Activated CD4-positive, alpha-beta T cell treated with anti-CD3 and anti-CD28 coated beads, Interleukin-2, amount 50 U/mL, for 48 hours (primary cell): ENCODE data around the gene DLST.

Experiments used
- DNase-seq, 2 experiments: peaks; one replicate each; pipeline ENCODE4 v3.0.0-alpha.2; 2020

DLST gene

GRCh38 chr14:74881431-74882102 lies at the start of gene DLST:
DLST (plus strand) TSS chr14:74881916; CDS start chr14:74881954, 38 bp downstream.
- DNase-seq = peak; percentile 88 to 90

DNA sequence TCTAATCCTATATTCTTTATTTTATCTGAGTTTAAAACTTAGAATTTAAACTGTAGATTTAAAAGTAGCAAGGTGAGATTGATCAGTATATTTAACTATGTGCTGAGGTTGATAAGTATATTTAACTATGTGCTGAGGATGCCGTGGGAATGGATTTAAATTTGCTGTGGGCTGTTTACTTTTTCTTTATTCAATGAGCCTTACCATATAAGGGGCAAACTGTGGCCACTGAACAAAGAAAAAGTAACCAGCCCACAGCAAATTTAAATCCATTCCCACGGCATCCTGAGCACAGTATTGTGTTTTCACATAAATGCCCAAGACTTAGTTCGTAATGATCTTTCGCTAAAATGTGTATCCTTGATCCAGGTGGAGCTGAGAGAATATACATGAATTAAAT lies 48.9 kb upstream of the DLST start:
- no peak for DNase-seq

DNA sequence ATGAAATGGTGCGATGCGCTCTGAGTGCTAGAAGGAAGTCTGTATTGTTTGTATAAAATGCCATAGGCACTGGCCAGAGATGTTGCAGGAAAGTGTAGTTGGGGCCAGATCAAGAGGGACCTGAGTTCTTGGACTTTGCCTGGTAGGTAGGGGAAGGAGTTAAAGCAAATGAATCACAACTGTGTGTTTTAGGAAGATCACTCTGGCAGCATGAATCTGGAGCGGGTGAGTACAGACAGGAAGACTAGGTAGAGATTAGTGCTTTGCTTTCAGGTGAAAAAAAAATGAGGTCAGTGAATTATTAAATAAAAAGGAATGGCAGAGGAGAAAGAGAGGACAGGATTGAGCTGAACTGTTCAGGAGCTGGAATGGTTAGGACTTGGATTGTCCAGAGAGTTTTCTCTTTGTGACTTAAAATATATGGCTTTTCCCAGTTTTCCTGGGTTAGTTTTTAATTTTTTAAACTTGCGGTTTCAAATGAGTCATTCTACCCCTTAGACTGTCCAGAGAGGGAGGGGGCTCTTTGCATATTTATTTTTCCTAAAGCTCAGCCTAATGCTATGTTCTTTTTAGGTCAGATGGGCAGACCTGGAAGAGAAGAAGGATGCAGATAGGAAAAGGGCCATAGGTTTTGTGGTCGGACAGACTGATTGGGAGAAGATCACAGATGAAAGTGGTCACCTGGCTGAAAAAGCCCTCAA lies 46.9 kb upstream of the DLST start:
- DNase-seq = no peak

DNA sequence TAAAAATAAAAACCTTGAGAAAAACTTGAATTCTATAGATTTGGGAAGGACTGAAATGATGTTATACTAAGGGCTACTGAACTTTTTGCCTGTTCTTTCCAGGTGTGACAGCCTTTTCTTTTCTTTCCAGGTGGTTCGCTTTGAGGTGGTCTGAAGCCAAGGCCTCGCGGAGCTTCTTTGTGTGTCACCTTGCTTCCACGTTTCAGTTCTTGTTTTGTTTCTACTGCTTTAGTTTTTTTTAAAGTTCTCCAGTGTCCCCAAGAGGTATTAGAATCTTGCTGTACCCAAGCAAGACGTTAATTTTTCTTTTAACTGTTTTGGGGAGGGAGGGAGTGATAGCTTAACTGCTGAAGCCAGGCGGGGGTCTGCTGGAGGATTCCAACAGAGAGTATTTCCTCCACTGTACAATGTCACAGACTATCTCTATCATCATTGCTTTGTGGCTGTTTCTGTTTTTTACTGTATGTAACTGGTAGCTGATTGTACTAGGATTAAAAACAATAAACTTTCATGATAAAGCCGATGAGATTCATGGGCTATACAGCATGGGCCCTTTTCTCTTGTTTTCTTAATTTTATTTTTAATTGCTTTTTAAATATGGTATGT lies 46.0 kb upstream of the DLST start:
- no peak for DNase-seq

GRCh38 chr14:74836251-74836960 lies 45.3 kb upstream of the DLST start:
- DNase-seq = no peak

- DNase-seq = no peak
Observed at GRCh38 chr14:74838166-74838565, 43.5 kb upstream of the DLST start.

GRCh38 chr14:74840603-74841030 lies 41.1 kb upstream of the DLST start:
- DNase-seq = no peak

GRCh38 chr14:74841230-74842207 lies 40.2 kb upstream of the DLST start:
- DNase-seq = peak; percentile 16 to 31

GRCh38 chr14:74843653-74844052 lies 38.1 kb upstream of the DLST start:
- no peak for DNase-seq

GRCh38 chr14:74846168-74846567 lies 35.5 kb upstream of the DLST start:
- no peak for DNase-seq

DNA sequence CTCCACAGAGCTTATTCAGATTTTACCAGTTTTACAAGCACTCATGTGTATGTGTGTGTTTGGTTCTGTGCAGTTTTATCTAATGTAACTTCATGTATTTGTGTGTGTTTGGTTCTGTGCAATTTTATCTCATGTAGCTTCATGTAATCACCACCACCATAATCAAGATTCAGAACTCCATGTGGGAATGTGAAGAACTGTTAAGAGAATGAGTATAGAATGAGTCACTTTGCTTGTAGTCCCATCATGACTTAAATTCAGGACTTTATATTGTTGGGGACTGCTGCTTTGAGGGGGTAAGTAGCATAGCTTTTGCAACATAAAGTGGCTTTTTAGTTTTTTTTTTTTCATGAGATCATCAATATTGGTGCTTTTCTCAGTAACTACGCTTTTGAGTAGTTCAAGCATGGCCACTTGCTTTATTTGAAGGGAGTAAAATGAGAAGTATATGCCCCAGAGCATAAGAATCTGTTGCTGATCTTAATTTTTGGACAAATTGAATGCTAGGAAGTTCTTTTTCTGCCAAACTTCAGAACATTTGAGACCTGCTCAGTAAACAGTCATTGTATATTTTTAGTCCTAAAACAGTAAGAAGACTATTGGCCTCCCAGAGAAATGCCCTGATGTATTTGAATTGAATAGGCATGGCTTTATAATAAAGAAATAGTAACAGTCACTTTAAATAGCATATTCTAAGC lies 34.6 kb upstream of the DLST start:
- no peak for DNase-seq

- no peak for DNase-seq
Observed at GRCh38 chr14:74848768-74849167, 32.9 kb upstream of the DLST start.

GRCh38 chr14:74852922-74853530 lies 28.7 kb upstream of the DLST start:
- no peak for DNase-seq

GRCh38 chr14:74853581-74853980 lies 28.1 kb upstream of the DLST start:
- no peak for DNase-seq

DNA sequence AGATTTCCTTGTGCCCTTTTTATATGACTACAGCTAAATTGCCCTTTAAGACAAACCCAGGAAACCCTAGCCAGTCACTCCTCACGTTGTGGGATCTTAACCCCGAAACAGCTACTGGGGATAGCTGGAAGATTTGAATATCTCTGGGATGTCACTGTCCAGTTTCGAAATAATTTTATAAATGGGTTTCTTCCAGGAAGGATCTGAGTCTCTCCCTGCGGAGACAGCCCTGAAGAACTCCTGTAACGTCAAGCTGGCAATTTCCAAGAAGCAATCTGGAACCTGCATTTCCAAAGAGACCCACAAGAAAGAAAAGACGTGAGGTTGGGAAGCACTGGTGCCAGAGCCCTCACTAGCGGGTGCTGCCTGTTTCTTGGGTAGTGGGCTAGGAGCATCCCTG lies 26.7 kb upstream of the DLST start:
- DNase-seq = no peak

GRCh38 chr14:74855945-74856344 lies 25.8 kb upstream of the DLST start:
- DNase-seq = no peak

DNA sequence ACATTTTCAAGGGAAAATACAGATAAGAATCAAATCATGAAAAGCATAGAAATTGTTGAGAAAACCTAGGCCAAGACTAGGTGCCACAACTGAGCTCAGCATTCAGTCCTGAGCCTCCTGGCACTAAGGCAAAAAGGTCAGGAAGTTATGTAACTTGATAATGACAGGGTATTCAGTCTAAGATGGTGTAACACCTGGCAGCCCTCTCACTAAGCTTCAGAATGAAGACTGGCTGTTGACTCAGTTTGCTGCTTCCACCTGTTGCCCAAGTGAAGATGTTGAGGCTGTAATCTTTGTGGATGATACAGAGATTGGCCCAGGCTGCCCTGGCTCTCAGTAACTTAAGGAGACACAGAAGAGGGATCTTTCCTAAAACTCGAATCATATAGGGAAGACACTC lies 25.4 kb upstream of the DLST start:
- no peak for DNase-seq

DNA sequence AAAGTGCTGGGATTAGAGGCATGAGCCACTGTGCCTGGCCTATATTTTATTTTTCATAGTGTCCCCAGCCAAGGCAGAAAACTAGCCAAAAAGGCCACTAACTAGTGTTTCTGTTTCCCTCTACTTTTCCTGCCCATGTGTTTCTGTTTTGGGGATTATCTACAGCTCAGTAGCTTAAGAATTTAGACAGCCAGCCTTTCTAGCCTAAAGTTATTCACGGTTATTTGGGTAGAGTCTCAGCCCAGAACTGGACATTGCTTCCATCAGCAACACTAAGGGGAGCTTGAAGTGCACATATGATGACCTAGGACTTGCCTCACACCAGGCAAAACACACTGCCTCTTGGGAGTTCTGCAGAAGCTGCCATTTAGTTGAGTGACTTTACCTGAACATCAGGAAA lies 23.7 kb upstream of the DLST start:
- DNase-seq = no peak

DNA sequence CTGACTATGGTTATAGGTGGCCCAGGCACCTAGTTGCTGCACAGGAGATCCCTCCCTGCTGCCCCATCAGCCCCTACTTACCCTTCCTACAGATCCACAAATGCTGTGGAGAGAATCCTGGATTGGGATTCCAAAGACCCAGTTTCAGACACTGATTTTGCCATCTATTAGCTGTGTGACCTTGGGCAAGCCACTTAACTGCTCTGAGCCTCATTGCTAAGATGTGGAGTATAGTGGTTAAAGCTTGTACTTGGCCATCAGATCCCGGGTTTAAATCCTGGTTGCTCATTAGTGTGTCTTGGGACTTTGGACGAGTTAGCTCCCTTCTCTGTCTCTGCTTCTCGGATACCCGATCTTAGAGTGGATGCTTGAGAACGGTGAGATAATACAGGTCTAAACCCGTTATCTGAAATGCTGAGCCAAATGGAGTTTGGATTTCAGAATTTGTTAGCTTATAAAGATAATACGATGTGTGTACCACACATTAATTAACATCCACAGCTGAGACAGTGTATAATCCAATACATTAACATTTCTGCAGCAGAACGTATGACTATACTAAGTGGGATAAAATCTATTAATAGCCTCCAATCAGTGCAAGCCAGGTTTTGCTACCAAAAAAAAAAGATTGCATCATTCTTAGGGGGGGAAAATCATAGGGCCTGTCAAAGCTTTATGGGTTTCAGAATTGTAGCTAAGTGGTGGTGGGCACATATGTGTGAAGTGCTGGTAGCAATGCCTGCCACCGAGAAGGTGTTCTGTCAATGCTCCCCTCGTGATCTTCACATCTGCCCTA lies 21.8 kb upstream of the DLST start:
- DNase-seq = no peak
